ENCODE results near the gene AOPEP. TPM values are rescaled to one million over a fixed set of nuclear protein-coding genes. Genes with fewer than 3 reads are reported as not detected.

AOPEP gene
- total RNA-seq, 4 donors from 2014 or later = 126 to 216 (median 136) TPM

DNA sequence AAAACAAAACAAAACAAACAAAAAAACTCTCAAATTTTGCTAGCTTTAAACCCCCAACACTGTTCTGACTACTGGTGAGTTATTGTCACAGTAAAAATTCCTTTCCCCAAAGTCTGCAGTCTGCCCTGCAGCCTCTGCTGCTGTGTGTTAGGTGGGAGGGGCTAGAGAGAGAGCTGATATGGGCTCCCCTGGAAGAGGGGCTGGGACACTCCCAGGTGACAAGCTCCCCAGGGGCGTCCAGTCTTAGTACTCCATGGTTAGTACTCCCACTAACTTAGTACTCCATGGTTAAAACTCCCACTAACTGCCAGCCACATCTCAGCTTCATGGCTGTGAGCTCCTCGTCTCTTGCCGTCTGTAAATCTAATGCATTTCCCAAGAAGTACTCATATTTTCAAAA, 399.2 kb downstream of the AOPEP start:
- H3K9me3 ChIP-seq = no peaks in the 10 kb centered on the region
- H3K27me3 ChIP-seq = no peaks in the 10 kb centered on the region
- no peak for DNase-seq
- H3K4me1 ChIP-seq = peaks cover 7 to 9% of the 10 kb centered on the region in 2 donors
- intact Hi-C loops (cut with DNase I) = loop anchor here (5.0 kb wide), 2 partner anchors 343 to 443 kb away; no protein-coding TSS in a partner anchor
- no peaks in the 10 kb centered on the region for H3K36me3 ChIP-seq
- no peak overlapping the region for H3K27ac ChIP-seq
- WGBS, 2 donors = 84 to 88% methylated on average over 3 of the region's 3 CpGs
- no peak overlapping the region for H3K4me3 ChIP-seq (replicated peaks in 1 of 3)
- no peak for TF ChIP-seq POLR2A (IDR thresholded peaks at IDR 0.05)
- TF ChIP-seq, protein P1, sequence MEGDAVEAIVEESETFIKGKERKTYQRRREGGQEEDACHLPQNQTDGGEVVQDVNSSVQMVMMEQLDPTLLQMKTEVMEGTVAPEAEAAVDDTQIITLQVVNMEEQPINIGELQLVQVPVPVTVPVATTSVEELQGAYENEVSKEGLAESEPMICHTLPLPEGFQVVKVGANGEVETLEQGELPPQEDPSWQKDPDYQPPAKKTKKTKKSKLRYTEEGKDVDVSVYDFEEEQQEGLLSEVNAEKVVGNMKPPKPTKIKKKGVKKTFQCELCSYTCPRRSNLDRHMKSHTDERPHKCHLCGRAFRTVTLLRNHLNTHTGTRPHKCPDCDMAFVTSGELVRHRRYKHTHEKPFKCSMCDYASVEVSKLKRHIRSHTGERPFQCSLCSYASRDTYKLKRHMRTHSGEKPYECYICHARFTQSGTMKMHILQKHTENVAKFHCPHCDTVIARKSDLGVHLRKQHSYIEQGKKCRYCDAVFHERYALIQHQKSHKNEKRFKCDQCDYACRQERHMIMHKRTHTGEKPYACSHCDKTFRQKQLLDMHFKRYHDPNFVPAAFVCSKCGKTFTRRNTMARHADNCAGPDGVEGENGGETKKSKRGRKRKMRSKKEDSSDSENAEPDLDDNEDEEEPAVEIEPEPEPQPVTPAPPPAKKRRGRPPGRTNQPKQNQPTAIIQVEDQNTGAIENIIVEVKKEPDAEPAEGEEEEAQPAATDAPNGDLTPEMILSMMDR (IDR thresholded peaks at IDR 0.05) = no peak

DNA sequence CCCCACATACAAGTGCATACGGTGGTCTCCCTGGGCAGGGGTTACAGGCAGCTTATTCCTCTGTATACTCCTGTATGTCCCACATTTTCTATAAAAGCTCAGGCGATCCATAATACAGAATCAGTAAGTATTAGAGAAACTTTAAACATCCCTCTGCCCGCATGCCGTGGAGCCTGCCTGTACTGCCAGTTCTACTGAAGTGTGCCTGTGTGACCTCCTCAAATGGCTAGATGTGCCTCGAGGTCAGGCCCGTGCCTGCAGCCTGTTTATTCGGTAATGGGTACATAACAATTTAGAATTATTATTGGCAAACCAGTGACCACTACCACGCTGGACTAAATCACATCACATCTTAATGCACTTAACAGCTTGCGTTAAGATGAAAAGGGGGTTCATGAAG, 400.2 kb downstream of the AOPEP start:
- no peak overlapping the region for H3K4me3 ChIP-seq (replicated peaks in 1 of 3)
- H3K9me3 ChIP-seq = no peaks in the 10 kb centered on the region
- intact Hi-C loops (cut with DNase I) = loop anchor here (5.0 kb wide), 2 partner anchors 344 to 444 kb away; no protein-coding TSS in a partner anchor
- no peaks in the 10 kb centered on the region for H3K27me3 ChIP-seq
- WGBS, 2 donors = 92 to 94% methylated on average over 9 of the region's 9 CpGs
- peak overlapping the region in 1 of 3 donors; percentile 17 for H3K27ac ChIP-seq
- no peak for TF ChIP-seq POLR2A (IDR thresholded peaks at IDR 0.05)
- TF ChIP-seq, protein P1 (IDR thresholded peaks at IDR 0.05) = no peak
- DNase-seq = no peak
- H3K36me3 ChIP-seq = no peaks in the 10 kb centered on the region
- H3K4me1 ChIP-seq = peaks cover 7 to 15% of the 10 kb centered on the region in 2 donors

DNA sequence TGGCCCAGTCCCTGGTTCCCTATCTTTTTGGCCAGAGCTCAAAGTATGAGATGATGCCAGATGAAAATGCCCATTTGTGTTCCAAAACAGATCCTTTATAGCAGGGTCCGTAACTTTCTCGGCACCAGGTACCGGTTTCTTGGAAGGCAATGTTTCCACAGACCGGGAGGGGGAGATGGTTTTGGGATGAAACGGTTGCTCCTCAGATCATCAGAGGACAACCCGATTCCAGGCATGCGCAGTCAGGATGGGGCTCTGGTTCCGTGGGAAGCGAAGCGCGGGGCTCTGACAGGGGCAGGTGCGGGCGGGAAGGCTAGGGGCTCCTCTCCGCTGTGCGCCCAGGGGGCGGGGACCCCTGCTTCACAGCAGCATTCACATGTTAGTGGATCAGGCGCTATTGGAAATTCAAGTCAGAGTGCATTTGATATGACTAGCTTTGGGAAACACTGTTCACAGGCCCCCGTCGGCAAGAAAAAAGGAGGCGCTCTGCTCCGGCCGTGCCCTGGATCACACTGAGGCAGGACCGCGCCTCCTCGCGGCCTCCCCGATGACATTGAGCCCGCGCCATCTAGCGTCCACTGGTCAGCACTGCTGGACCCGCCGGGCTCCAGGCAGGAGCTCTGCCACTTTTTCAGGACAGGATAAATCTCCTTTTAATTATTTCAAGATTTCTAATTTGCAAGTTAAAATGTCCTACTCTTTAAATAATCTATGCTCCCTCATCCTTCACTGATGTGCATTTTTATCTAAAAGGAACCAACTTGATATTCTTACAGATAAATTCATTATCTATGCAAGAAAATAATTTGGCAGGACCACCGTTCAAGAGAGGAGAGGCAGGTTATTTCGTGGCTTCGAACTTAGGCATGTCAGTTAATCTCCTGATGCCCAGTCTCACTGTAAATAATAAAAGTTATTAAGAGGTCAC, 401.0 kb downstream of the AOPEP start:
- Histone ChIP-seq H3K4me3 (replicated peaks in 1 of 3) (no peak overlapping the region), H3K36me3 (no peaks in the 10 kb centered on the region), H3K27me3 (no peaks in the 10 kb centered on the region), H3K9me3 (no peaks in the 10 kb centered on the region), H3K27ac (peak overlapping the region in 1 of 3 donors; percentile 17), H3K4me1 (peaks cover 7 to 15% of the 10 kb centered on the region in 2 donors)
- intact Hi-C loops (cut with DNase I) = loop anchor here (5.0 kb wide), 2 partner anchors 345 to 445 kb away; no protein-coding TSS in a partner anchor
- 20 to 26% methylated on average over 34 to 35 of the region's 35 CpGs for WGBS, 2 donors
- no peak for TF ChIP-seq POLR2A (IDR thresholded peaks at IDR 0.05)
- TF ChIP-seq, protein P1 (IDR thresholded peaks at IDR 0.05) = peak; percentile 88 to 97 (median 94)
- DNase-seq = peak; percentile 89 to 92

DNA sequence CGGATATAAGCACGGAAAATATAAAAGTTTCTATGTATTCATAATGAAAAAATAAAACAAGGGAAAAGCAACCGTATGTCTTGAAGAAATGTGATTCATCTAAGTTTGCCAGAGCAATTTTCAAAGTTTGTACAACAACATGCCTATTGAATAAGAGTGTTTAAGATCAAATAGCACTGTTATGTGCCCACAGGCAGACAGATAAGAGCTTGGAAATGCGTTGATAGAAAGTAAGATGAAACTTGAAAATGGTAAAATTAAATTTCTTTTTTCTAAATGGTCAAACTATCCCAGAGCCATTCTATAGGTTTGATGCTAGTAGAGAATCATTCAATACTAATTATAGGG, 401.7 kb downstream of the AOPEP start:
- Histone ChIP-seq H3K27me3 (no peaks in the 10 kb centered on the region), H3K4me3 (replicated peaks in 1 of 3) (no peak overlapping the region), H3K4me1 (peaks cover 7 to 15% of the 10 kb centered on the region in 2 donors), H3K36me3 (no peaks in the 10 kb centered on the region), H3K9me3 (no peaks in the 10 kb centered on the region), H3K27ac (no peak overlapping the region)
- no peak for DNase-seq
- 88 to 92% methylated on average over 4 of the region's 4 CpGs for WGBS, 2 donors
- intact Hi-C loops (cut with DNase I) = loop anchor here (5.0 kb wide), 2 partner anchors 346 to 446 kb away; no protein-coding TSS in a partner anchor
- TF ChIP-seq POLR2A (IDR thresholded peaks at IDR 0.05) = no peak
- TF ChIP-seq, protein P1 (IDR thresholded peaks at IDR 0.05) = no peak

Measured in thyroid gland (tissue), 4 donors.